ENCODE results near the gene CAPRIN1.

Gene CAPRIN1

GRCh38 chr11:34028425-34028824 is 23.1 kb upstream of the CAPRIN1 start:
- H3K4me3 ChIP-seq (ENCODE audit: low read depth, low read length): no peak overlapping the region
- no peaks in the 10 kb centered on the region for H3K36me3 ChIP-seq (ENCODE audit: control insufficient read depth, insufficient read depth, low read length)
- H3K9me3 ChIP-seq (ENCODE audit: control insufficient read depth, insufficient read depth, low read length): no peaks in the 10 kb centered on the region
- H3K27ac ChIP-seq (ENCODE audit: low read depth, low read length): no peak overlapping the region
- H3K27me3 ChIP-seq (ENCODE audit: control insufficient read depth, insufficient read depth, low read length): no peaks in the 10 kb centered on the region
- H3K9ac ChIP-seq (ENCODE audit: low read depth, low read length): no peak overlapping the region
- no peaks in the 10 kb centered on the region for H3K4me1 ChIP-seq (ENCODE audit: control insufficient read depth, insufficient read depth, low read length)

- Histone ChIP-seq H3K27me3 (ENCODE audit: control insufficient read depth, insufficient read depth, low read length) (no peaks in the 10 kb centered on the region), H3K4me1 (ENCODE audit: control insufficient read depth, insufficient read depth, low read length) (no peaks in the 10 kb centered on the region), H3K27ac (ENCODE audit: low read depth, low read length) (no peak overlapping the region), H3K9me3 (ENCODE audit: control insufficient read depth, insufficient read depth, low read length) (no peaks in the 10 kb centered on the region), H3K4me3 (ENCODE audit: low read depth, low read length) (no peak overlapping the region), H3K9ac (ENCODE audit: low read depth, low read length) (no peak overlapping the region), H3K36me3 (ENCODE audit: control insufficient read depth, insufficient read depth, low read length) (no peaks in the 10 kb centered on the region)
Measured at GRCh38 chr11:34029176-34029575, 22.4 kb upstream of the CAPRIN1 start.

- Histone ChIP-seq H3K36me3 (ENCODE audit: control insufficient read depth, insufficient read depth, low read length) (no peaks in the 10 kb centered on the region), H3K4me1 (ENCODE audit: control insufficient read depth, insufficient read depth, low read length) (no peaks in the 10 kb centered on the region), H3K9ac (ENCODE audit: low read depth, low read length) (no peak overlapping the region), H3K9me3 (ENCODE audit: control insufficient read depth, insufficient read depth, low read length) (no peaks in the 10 kb centered on the region), H3K4me3 (ENCODE audit: low read depth, low read length) (no peak overlapping the region), H3K27ac (ENCODE audit: low read depth, low read length) (no peak overlapping the region), H3K27me3 (ENCODE audit: control insufficient read depth, insufficient read depth, low read length) (no peaks in the 10 kb centered on the region)
Measured at GRCh38 chr11:34030382-34030781, 21.1 kb upstream of the CAPRIN1 start.

- Histone ChIP-seq H3K4me1 (ENCODE audit: control insufficient read depth, insufficient read depth, low read length) (no peaks in the 10 kb centered on the region), H3K36me3 (ENCODE audit: control insufficient read depth, insufficient read depth, low read length) (no peaks in the 10 kb centered on the region), H3K9ac (ENCODE audit: low read depth, low read length) (no peak overlapping the region), H3K9me3 (ENCODE audit: control insufficient read depth, insufficient read depth, low read length) (no peaks in the 10 kb centered on the region), H3K4me3 (ENCODE audit: low read depth, low read length) (no peak overlapping the region), H3K27ac (ENCODE audit: low read depth, low read length) (no peak overlapping the region), H3K27me3 (ENCODE audit: control insufficient read depth, insufficient read depth, low read length) (no peaks in the 10 kb centered on the region)
Measured at GRCh38 chr11:34033399-34033798, 18.1 kb upstream of the CAPRIN1 start.

GRCh38 chr11:34034053-34034452 is 17.5 kb upstream of the CAPRIN1 start:
- no peaks in the 10 kb centered on the region for H3K4me1 ChIP-seq (ENCODE audit: control insufficient read depth, insufficient read depth, low read length)
- H3K36me3 ChIP-seq (ENCODE audit: control insufficient read depth, insufficient read depth, low read length): no peaks in the 10 kb centered on the region
- no peaks in the 10 kb centered on the region for H3K27me3 ChIP-seq (ENCODE audit: control insufficient read depth, insufficient read depth, low read length)
- no peaks in the 10 kb centered on the region for H3K9me3 ChIP-seq (ENCODE audit: control insufficient read depth, insufficient read depth, low read length)
- H3K27ac ChIP-seq (ENCODE audit: low read depth, low read length): no peak overlapping the region
- no peak overlapping the region for H3K4me3 ChIP-seq (ENCODE audit: low read depth, low read length)
- H3K9ac ChIP-seq (ENCODE audit: low read depth, low read length): no peak overlapping the region

- Histone ChIP-seq H3K4me1 (ENCODE audit: control insufficient read depth, insufficient read depth, low read length) (no peaks in the 10 kb centered on the region), H3K27ac (ENCODE audit: low read depth, low read length) (no peak overlapping the region), H3K36me3 (ENCODE audit: control insufficient read depth, insufficient read depth, low read length) (no peaks in the 10 kb centered on the region), H3K9me3 (ENCODE audit: control insufficient read depth, insufficient read depth, low read length) (no peaks in the 10 kb centered on the region), H3K27me3 (ENCODE audit: control insufficient read depth, insufficient read depth, low read length) (no peaks in the 10 kb centered on the region), H3K9ac (ENCODE audit: low read depth, low read length) (no peak overlapping the region), H3K4me3 (ENCODE audit: low read depth, low read length) (no peak overlapping the region)
Measured at GRCh38 chr11:34036456-34036855, 15.1 kb upstream of the CAPRIN1 start.

GRCh38 chr11:34037016-34037415 is 14.5 kb upstream of the CAPRIN1 start:
- H3K27ac ChIP-seq (ENCODE audit: low read depth, low read length): no peak overlapping the region
- no peaks in the 10 kb centered on the region for H3K36me3 ChIP-seq (ENCODE audit: control insufficient read depth, insufficient read depth, low read length)
- H3K4me1 ChIP-seq (ENCODE audit: control insufficient read depth, insufficient read depth, low read length): no peaks in the 10 kb centered on the region
- H3K4me3 ChIP-seq (ENCODE audit: low read depth, low read length): no peak overlapping the region
- H3K27me3 ChIP-seq (ENCODE audit: control insufficient read depth, insufficient read depth, low read length): no peaks in the 10 kb centered on the region
- H3K9ac ChIP-seq (ENCODE audit: low read depth, low read length): no peak overlapping the region
- no peaks in the 10 kb centered on the region for H3K9me3 ChIP-seq (ENCODE audit: control insufficient read depth, insufficient read depth, low read length)

- Histone ChIP-seq H3K4me1 (ENCODE audit: control insufficient read depth, insufficient read depth, low read length) (peaks cover 10% of the 10 kb centered on the region), H3K27ac (ENCODE audit: low read depth, low read length) (no peak overlapping the region), H3K27me3 (ENCODE audit: control insufficient read depth, insufficient read depth, low read length) (no peaks in the 10 kb centered on the region), H3K4me3 (ENCODE audit: low read depth, low read length) (no peak overlapping the region), H3K9me3 (ENCODE audit: control insufficient read depth, insufficient read depth, low read length) (no peaks in the 10 kb centered on the region), H3K9ac (ENCODE audit: low read depth, low read length) (no peak overlapping the region), H3K36me3 (ENCODE audit: control insufficient read depth, insufficient read depth, low read length) (no peaks in the 10 kb centered on the region)
Measured at GRCh38 chr11:34040571-34040970, 11.0 kb upstream of the CAPRIN1 start.

- H3K4me3 ChIP-seq (ENCODE audit: low read depth, low read length): no peak overlapping the region; the same call in 1 of the 2 replicates
- H3K36me3 ChIP-seq (ENCODE audit: control insufficient read depth, insufficient read depth, low read length): no peaks in the 10 kb centered on the region
- peak overlapping the region; percentile 54 for H3K9ac ChIP-seq (ENCODE audit: low read depth, low read length)
- peak overlapping the region; percentile 43 for H3K27ac ChIP-seq (ENCODE audit: low read depth, low read length)
- peaks cover 13% of the 10 kb centered on the region for H3K4me1 ChIP-seq (ENCODE audit: control insufficient read depth, insufficient read depth, low read length)
- H3K27me3 ChIP-seq (ENCODE audit: control insufficient read depth, insufficient read depth, low read length): no peaks in the 10 kb centered on the region
- no peaks in the 10 kb centered on the region for H3K9me3 ChIP-seq (ENCODE audit: control insufficient read depth, insufficient read depth, low read length)
Measured at GRCh38 chr11:34044664-34045485, 6.7 kb upstream of the CAPRIN1 start.

GRCh38 chr11:34049028-34049427 is 2.5 kb upstream of the CAPRIN1 start:
- H3K4me1 ChIP-seq (ENCODE audit: control insufficient read depth, insufficient read depth, low read length): peaks cover 23% of the 10 kb centered on the region
- no peaks in the 10 kb centered on the region for H3K27me3 ChIP-seq (ENCODE audit: control insufficient read depth, insufficient read depth, low read length)
- no peak overlapping the region for H3K4me3 ChIP-seq (ENCODE audit: low read depth, low read length)
- H3K9me3 ChIP-seq (ENCODE audit: control insufficient read depth, insufficient read depth, low read length): no peaks in the 10 kb centered on the region
- no peak overlapping the region for H3K9ac ChIP-seq (ENCODE audit: low read depth, low read length)
- no peak overlapping the region for H3K27ac ChIP-seq (ENCODE audit: low read depth, low read length)
- peaks cover 3% of the 10 kb centered on the region; the same call in 1 of the 2 replicates for H3K36me3 ChIP-seq (ENCODE audit: control insufficient read depth, insufficient read depth, low read length)

- no peaks in the 10 kb centered on the region for H3K9me3 ChIP-seq (ENCODE audit: control insufficient read depth, insufficient read depth, low read length)
- peak overlapping the region; percentile 63; the same call in 1 of the 2 replicates for H3K9ac ChIP-seq (ENCODE audit: low read depth, low read length)
- peaks cover 15% of the 10 kb centered on the region for H3K36me3 ChIP-seq (ENCODE audit: control insufficient read depth, insufficient read depth, low read length)
- H3K27ac ChIP-seq (ENCODE audit: low read depth, low read length): peak overlapping the region; percentile 100
- H3K4me3 ChIP-seq (ENCODE audit: low read depth, low read length): peak overlapping the region; percentile 98
- peaks cover 13% of the 10 kb centered on the region for H3K4me1 ChIP-seq (ENCODE audit: control insufficient read depth, insufficient read depth, low read length)
- no peaks in the 10 kb centered on the region for H3K27me3 ChIP-seq (ENCODE audit: control insufficient read depth, insufficient read depth, low read length)
Measured at GRCh38 chr11:34050581-34051348, 766 bp upstream of the CAPRIN1 start.

Data from HUES48 (cell line).